Body of pancreas (tissue), 4 donors: ENCODE measurements around the gene ATRNL1. TPM values are rescaled to one million over a fixed set of nuclear protein-coding genes. Genes with fewer than 3 reads are reported as not detected.

Experiments used
- ATAC-seq: fragments of 150-250 bp; one replicate; pipeline ENCODE4 v1.9.1; 2016
- DNase-seq, 4 donors: peaks; one replicate each; pipeline ENCODE4 v3.0.0-alpha.2; 2019
- H3K27ac ChIP-seq, 4 donors: fragments of 200-600 bp; sonication (generic); 1 replicate in 3 of 4; 2 replicates in 1 of 4; pipeline versions ENCODE4 v1.5.1 to v1.6.1; 2016 to 2019; ENCODE audit warnings: mild to moderate bottlenecking in 1 of 4, mixed read lengths in 1 of 4, moderate library complexity in 1 of 4
- H3K27me3 ChIP-seq, 2 donors: fragments of 200-600 bp; sonication (generic); one replicate each; pipeline ENCODE4 v1.6.0; 2016; ENCODE audit warnings: mild to moderate bottlenecking in 1 of 2
- H3K36me3 ChIP-seq, 2 donors: fragments of 200-600 bp; sonication (generic); replicated peaks in 1 of 2; 2 replicates each; pipeline ENCODE4 v1.5.1; 2016; ENCODE audit warnings: low read depth in 2 of 2; ENCODE audit not compliant: insufficient read depth in 1 of 2
- H3K4me1 ChIP-seq: fragments of 200-600 bp; sonication (generic); one replicate; pipeline ENCODE4 v1.6.0; 2016
- H3K4me3 ChIP-seq, 2 donors: fragments of 200-600 bp; sonication (generic); 1 replicate in 1 of 2; 2 replicates in 1 of 2; pipeline ENCODE4 v1.5.1; 2016 to 2019
- H3K9me3 ChIP-seq, 3 donors: fragments of 200-600 bp; sonication (generic); 1 replicate in 2 of 3; 2 replicates in 1 of 3; pipeline ENCODE4 v1.5.1; 2016
- POLR2A ChIP-seq, 3 donors: fragments of 450-650 bp; IDR thresholded peaks; one replicate each; pipeline ENCODE4 v1.6.1; 2016; ENCODE audit warnings: antibody characterized with exemption in 3 of 3, mild to moderate bottlenecking in 2 of 3
- WGBS, 2 donors: methylation state at CpG; one replicate each; pipeline ENCODE4 v1.1.5; 2017; 5-methylcytosine and 5-hydroxymethylcytosine counted together
- intact Hi-C: fragments of 100-400 bp; cut with DNase I; formaldehyde crosslinking; loops from one replicate; pipeline ENCODE4 v1.15.1; 2023
- total RNA-seq, 2 donors: library from RNA; depleted of rRNA; stranded (reverse); fragments of >200 nt; gene quantifications; one replicate each; pipeline ENCODE4 v1.1.0, GENCODE V29; 2016
- TF ChIP-seq, protein P1 (sequence below), 7 experiments: fragments of 450-650 bp in 4 of 7; fragments of 200-600 bp in 3 of 7; sonication (generic) in 3 of 7; IDR thresholded peaks; one replicate each; pipeline ENCODE4 v1.5.1; 2016 to 2019; ENCODE audit warnings: antibody characterized with exemption in 7 of 7

ATRNL1 gene
- total RNA-seq, 2 donors from 2014 or later, result 3.0 to 6.5 TPM

DNA sequence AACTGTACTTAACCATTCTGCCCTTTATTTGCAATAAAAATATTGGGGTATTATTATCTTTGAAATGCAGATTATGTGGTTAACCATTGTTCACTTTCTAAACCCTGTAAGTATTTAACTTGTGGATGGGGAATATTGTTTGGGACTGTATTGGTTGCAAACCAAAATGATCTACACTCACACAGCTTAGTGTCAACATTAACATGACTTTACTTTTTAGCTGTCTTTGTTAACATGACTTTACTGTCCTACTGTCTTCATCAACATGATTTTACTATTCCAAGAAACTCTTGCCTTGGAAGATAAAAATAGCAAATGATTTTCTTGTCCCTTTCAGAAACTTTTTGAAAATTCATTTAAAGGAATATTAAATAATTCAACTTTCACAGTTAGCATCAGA is 708.3 kb downstream of the ATRNL1 start:
- H3K9me3 ChIP-seq, result no peaks in the 10 kb centered on the region
- H3K4me1 ChIP-seq, result no peaks in the 10 kb centered on the region
- ATAC-seq (no peak), DNase-seq (no peak)
- no peaks in the 10 kb centered on the region for H3K36me3 ChIP-seq
- no peak overlapping the region for H3K4me3 ChIP-seq
- no peak for TF ChIP-seq POLR2A (IDR thresholded peaks at IDR 0.05)
- TF ChIP-seq, protein P1, sequence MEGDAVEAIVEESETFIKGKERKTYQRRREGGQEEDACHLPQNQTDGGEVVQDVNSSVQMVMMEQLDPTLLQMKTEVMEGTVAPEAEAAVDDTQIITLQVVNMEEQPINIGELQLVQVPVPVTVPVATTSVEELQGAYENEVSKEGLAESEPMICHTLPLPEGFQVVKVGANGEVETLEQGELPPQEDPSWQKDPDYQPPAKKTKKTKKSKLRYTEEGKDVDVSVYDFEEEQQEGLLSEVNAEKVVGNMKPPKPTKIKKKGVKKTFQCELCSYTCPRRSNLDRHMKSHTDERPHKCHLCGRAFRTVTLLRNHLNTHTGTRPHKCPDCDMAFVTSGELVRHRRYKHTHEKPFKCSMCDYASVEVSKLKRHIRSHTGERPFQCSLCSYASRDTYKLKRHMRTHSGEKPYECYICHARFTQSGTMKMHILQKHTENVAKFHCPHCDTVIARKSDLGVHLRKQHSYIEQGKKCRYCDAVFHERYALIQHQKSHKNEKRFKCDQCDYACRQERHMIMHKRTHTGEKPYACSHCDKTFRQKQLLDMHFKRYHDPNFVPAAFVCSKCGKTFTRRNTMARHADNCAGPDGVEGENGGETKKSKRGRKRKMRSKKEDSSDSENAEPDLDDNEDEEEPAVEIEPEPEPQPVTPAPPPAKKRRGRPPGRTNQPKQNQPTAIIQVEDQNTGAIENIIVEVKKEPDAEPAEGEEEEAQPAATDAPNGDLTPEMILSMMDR (IDR thresholded peaks at IDR 0.05), result no peak
- intact Hi-C loops, result no loop called here
- no peak overlapping the region for H3K27ac ChIP-seq
- no peaks in the 10 kb centered on the region for H3K27me3 ChIP-seq

DNA sequence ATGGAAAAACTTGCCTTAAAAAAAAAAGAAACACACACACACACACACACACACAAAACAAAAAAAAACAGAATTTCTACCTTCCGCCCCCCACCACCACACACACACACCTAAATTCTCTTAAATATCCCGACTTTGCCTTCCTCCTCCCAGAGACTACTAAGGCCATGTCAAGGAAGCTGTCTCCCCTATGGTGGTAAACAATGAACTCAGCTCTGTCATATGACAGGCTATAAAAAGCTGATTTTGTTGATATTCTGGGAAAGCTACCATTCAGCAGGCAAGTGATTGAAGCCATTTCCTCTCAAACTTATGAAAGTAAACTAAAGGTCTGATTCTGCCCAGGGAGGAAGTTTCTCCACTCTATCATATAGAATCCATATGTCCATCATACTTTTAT is 708.8 kb downstream of the ATRNL1 start:
- 72 to 80% methylated on average over 2 of the region's 2 CpGs for WGBS, 2 donors
- ATAC-seq (no peak), DNase-seq (no peak)
- Histone ChIP-seq H3K4me1 (no peaks in the 10 kb centered on the region), H3K27me3 (no peaks in the 10 kb centered on the region), H3K36me3 (no peaks in the 10 kb centered on the region), H3K27ac (no peak overlapping the region), H3K9me3 (no peaks in the 10 kb centered on the region), H3K4me3 (no peak overlapping the region)
- intact Hi-C loops, result no loop called here
- TF ChIP-seq POLR2A (IDR thresholded peaks at IDR 0.05), result no peak
- TF ChIP-seq, protein P1 (IDR thresholded peaks at IDR 0.05), result no peak

DNA sequence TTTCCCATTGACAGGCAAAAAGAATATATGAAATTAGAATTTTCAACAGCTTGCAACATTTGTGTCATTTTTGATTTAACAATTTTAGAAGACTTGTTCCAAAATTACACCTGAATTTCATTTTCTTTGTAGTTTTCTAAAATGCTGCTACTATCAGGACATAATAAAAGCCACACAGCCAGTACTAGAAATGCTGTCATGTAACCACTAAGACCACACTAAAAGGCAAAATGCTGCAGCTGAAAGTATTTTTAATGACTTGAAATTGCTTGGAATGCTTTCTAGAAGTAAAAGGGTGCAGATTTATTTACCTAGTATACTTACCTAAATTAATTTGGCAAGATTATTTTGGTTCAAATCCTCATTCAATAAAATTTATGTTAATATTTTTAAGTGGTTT is 709.7 kb downstream of the ATRNL1 start:
- Histone ChIP-seq H3K4me1 (no peaks in the 10 kb centered on the region), H3K27ac (no peak overlapping the region), H3K9me3 (no peaks in the 10 kb centered on the region), H3K4me3 (no peak overlapping the region), H3K36me3 (no peaks in the 10 kb centered on the region), H3K27me3 (no peaks in the 10 kb centered on the region)
- DNase-seq (no peak), ATAC-seq (no peak)
- TF ChIP-seq, protein P1 (IDR thresholded peaks at IDR 0.05), result no peak
- TF ChIP-seq POLR2A (IDR thresholded peaks at IDR 0.05), result no peak
- intact Hi-C loops, result no loop called here

DNA sequence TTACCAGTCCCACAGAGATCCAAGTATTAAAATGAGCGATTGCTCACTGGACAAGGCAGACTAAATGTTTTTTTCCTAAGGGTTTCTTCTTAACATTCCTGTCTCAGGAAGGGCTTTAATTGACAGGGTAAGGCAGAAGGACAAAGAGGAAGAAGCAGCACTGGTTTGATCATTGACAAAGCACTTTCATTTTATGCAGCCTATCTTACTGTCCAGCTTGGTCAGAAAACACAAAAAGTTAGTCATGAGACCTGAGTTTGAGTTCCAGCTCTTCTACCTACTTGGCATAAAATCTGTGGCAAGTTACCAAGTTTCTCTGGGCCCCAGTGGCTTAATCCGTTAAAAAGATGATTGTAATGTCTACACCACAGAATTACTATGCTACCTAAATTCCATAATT is 721.4 kb downstream of the ATRNL1 start:
- H3K4me3 ChIP-seq, result no peak overlapping the region
- WGBS, 2 donors, result 39 to 44% methylated on average over 2 of the region's 2 CpGs
- no peaks in the 10 kb centered on the region for H3K4me1 ChIP-seq
- intact Hi-C loops, result no loop called here
- H3K27me3 ChIP-seq, result no peaks in the 10 kb centered on the region
- ATAC-seq, result no peak
- DNase-seq, result no peak
- no peaks in the 10 kb centered on the region for H3K36me3 ChIP-seq
- H3K9me3 ChIP-seq, result no peaks in the 10 kb centered on the region
- TF ChIP-seq POLR2A (IDR thresholded peaks at IDR 0.05), result no peak
- TF ChIP-seq, protein P1 (IDR thresholded peaks at IDR 0.05), result no peak
- no peak overlapping the region for H3K27ac ChIP-seq

DNA sequence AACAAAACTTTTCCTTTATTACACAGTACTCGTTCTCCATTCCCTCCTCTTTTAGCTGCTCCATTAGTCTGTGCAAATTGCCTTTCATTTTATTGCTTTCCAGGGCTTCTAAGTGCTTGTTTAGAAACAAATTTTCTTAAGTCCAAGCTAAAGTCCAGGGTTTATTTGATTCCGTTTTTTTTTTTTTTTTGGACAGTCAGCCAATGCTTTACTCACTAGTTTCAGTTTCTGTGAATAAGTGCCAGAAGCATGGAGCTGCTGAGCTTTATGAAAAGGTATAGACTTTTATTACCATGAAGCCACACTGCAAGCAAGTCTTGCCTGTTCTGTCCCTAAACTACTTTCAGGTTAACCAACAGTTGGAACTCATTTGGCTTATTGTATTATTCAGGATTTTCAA is 724.8 kb downstream of the ATRNL1 start:
- ATAC-seq (no peak), DNase-seq (no peak)
- Histone ChIP-seq H3K4me1 (no peaks in the 10 kb centered on the region), H3K4me3 (no peak overlapping the region), H3K9me3 (no peaks in the 10 kb centered on the region), H3K27me3 (no peaks in the 10 kb centered on the region), H3K27ac (no peak overlapping the region), H3K36me3 (no peaks in the 10 kb centered on the region)
- WGBS, 2 donors, result 32 to 40% methylated on average over 2 of the region's 2 CpGs
- intact Hi-C loops, result no loop called here
- TF ChIP-seq, protein P1 (IDR thresholded peaks at IDR 0.05), result no peak
- TF ChIP-seq POLR2A (IDR thresholded peaks at IDR 0.05), result no peak
